M059J (cell line): ENCODE results near the gene PTMS. TPM values are rescaled to one million over a fixed set of nuclear protein-coding genes. Genes with fewer than 3 reads are reported as not detected.

ENCODE experiments used
- total RNA-seq: library from RNA; depleted of rRNA; stranded (reverse); fragments of >200 nt; shearing (Covaris generic); gene quantifications from 2 replicates; pipeline ENCODE4 v1.2.3, GENCODE V29; 2014; rRNA removed

The PTMS gene
- total RNA-seq, 1 experiment from 2014 or later = 216 TPM

Other genes with a start within 250 kb of the PTMS start
- 6,702 and 8,157 TPM in 2 replicates for gene GAPDH, start 231.8 kb upstream of the PTMS start, total RNA-seq
- gene IFFO1, start 210.3 kb upstream of the PTMS start, total RNA-seq = 5.4 and 13.4 TPM in 2 replicates
- gene NOP2, start 198.1 kb upstream of the PTMS start, total RNA-seq = 29.8 and 47.0 TPM in 2 replicates
- gene CHD4, start 159.0 kb upstream of the PTMS start, total RNA-seq = 131 and 207 TPM in 2 replicates
- gene LPAR5, start 130.4 kb upstream of the PTMS start, total RNA-seq = 0.27 TPM in 1 of 2 replicates, not detected in the other
- gene ACRBP, start 118.9 kb upstream of the PTMS start, total RNA-seq = not detected in 2 replicates
- gene ING4, start 103.2 kb upstream of the PTMS start, total RNA-seq = 19.3 and 37.8 TPM in 2 replicates
- gene ZNF384, start 77.0 kb upstream of the PTMS start, total RNA-seq = 18.1 and 25.0 TPM in 2 replicates
- gene PIANP, start 65.5 kb upstream of the PTMS start, total RNA-seq = 0.12 TPM in 1 of 2 replicates, not detected in the other
- 60.2 and 66.0 TPM in 2 replicates for gene COPS7A, start 42.3 kb upstream of the PTMS start, total RNA-seq
- gene MLF2, start 13.2 kb upstream of the PTMS start, total RNA-seq = 274 and 278 TPM in 2 replicates
- gene LAG3, start 6.2 kb downstream of the PTMS start, total RNA-seq = not detected in 2 replicates
- gene CD4, start 23.2 kb downstream of the PTMS start, total RNA-seq = not detected in 2 replicates
- 2.1 TPM in 1 of 2 replicates, not detected in the other for gene GPR162, start 55.5 kb downstream of the PTMS start, total RNA-seq
- gene P3H3, start 62.0 kb downstream of the PTMS start, total RNA-seq = 18.8 and 34.4 TPM in 2 replicates
- 0.57 TPM in 1 of 2 replicates, not detected in the other for gene GNB3, start 74.6 kb downstream of the PTMS start, total RNA-seq
- gene CDCA3, start 84.9 kb downstream of the PTMS start, total RNA-seq = 123 and 126 TPM in 2 replicates
- 47.3 and 79.3 TPM in 2 replicates for gene USP5, start 85.8 kb downstream of the PTMS start, total RNA-seq
- 1,942 and 2,129 TPM in 2 replicates for gene TPI1, start 101.2 kb downstream of the PTMS start, total RNA-seq
- 6.1 and 7.7 TPM in 2 replicates for gene SPSB2, start 106.9 kb downstream of the PTMS start, total RNA-seq
- 3.6 and 11.0 TPM in 2 replicates for gene LRRC23, start 138.5 kb downstream of the PTMS start, total RNA-seq
- 29.1 and 30.0 TPM in 2 replicates for gene ENO2, start 148.2 kb downstream of the PTMS start, total RNA-seq
- gene ATN1, start 161.6 kb downstream of the PTMS start, total RNA-seq = 3.9 and 25.0 TPM in 2 replicates
- not detected in 2 replicates for gene RNU7-1, start 177.5 kb downstream of the PTMS start, total RNA-seq
- 192 and 242 TPM in 2 replicates for gene C12orf57, start 177.7 kb downstream of the PTMS start, total RNA-seq
- gene PTPN6, start 185.0 kb downstream of the PTMS start, total RNA-seq = 0.39 and 0.98 TPM in 2 replicates
- 203 and 222 TPM in 2 replicates for gene PHB2, start 204.3 kb downstream of the PTMS start, total RNA-seq
- 42.9 and 52.9 TPM in 2 replicates for gene EMG1, start 204.6 kb downstream of the PTMS start, total RNA-seq